CD4-positive, alpha-beta T cell treated with Interleukin-15 for 4 hours (primary cell): ENCODE data around the gene TANGO2.
A peak's percentile ranks its signal among the peaks of the same experiment; 100 is the strongest.

Experiments
- DNase-seq: peaks from one replicate; pipeline ENCODE4 v3.0.0-alpha.2; 2020; ENCODE audit warnings: low spot score

The TANGO2 gene

GRCh38 chr22:20012741-20013331 is 8.1 kb upstream of the TANGO2 start:
- no peak for DNase-seq

DNA sequence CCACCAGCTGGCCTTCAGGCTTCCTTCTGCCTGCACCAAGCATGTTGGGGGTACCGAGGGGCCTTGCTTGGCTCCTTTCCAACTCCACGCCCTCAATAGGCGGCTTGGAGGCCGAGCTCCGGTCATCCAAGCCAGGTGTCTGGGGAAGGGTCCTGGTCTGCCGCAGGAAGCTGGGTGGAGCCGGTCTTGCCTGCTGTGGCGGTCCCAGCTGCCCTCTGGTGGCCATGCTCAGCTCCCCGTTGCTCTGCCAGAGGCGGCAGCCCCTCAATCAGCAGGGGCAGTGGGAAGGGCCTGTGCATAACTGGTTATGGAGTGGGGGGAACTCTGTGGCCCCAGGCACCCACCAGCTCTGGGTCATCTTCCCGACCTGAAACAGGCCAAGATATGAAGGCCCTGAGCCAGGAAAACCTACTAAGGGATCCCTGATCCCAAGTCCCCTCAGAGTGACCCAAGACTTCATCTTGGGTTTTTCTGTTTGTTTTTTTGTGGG is 7.5 kb upstream of the TANGO2 start:
- peak; percentile 16 for DNase-seq

DNA sequence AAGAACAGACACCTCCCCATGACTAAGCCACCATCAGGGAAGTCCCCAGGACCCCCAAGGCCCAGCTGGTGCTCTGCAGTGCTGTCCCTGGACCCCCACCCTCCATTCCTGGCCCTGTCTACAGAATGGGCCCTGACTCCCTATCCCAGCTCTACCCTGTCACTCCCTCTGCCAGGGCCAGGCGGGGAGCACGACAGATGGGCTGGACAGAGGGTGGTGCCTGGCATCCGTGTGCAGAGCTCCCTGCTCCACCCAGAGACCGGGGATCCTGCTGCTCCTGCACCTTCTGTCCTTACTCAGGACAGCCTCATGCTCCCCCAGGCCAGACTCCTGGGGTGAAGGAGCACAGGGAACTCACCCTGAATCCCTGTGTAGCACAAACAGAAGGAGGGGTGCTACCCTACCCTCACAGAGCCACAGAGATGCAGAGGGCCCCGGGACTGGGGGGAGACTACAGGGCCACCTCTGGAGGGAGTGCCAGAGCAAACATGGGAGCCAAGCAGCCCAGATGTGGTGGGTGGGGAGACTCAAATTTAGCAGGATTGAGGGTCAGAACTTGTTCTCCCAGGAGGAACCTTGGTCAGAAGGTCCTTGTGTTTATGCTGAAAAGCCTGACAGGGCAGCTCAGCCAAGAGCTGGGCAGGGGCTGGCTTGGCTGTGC is 6.3 kb upstream of the TANGO2 start:
- no peak for DNase-seq

DNA sequence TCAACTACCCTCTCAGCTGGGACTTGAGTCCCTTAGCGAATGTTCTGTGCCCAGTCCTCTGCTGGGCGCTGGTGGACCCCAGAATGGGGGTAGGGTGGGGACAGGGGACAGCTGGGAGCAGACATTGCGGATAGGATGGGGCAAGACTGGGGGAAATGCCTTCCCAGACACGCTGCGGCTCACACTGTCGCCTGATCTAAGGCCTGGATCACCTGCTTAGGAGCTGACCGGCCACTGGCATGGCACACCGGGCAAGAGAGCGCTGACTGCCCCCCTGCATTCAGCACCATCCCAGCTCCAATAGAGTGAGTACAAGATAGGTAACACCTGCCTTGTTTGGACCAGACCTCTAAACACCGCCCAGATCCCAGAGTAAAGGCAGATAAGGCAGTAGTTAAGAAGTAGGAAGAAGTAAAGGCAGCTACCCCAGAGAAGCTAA is 5.7 kb upstream of the TANGO2 start:
- no peak for DNase-seq

DNA sequence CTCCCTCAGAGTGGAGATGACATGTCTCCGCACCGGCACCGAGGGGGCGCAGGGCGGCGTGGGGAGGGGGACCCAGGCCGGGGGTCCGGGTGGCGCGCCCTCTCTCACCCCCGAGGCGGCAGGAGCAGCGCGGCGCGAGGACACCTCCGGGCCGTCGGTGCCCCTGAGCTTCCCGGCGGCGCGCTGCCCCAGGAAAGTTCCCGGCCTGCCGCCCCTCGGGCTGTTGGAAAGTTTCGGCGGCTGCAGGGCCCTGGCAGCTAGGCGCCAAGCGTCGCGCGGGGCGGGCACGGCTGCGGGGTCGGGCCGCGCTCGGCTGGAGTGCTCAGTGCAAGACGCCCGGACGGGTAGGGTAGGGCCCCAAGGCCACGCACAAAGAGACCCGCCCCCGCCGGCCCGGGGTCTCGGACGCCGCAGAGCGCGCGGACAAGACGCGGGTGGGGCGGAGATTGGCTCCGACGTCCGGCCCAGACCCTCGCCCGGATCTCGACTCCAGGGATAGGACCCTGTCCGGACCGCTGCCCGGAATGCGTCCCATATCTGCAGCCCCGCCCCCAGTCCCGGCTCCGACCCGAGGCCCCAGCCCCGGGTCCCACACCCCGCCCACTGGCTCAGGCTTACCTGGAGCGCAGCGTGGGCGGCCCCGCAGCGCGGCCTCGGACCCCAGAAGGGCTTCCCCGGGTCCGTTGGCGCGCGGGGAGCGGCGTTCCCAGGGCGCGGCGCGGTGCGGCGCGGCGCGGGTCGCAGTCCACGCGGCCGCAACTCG is 4.8 kb upstream of the TANGO2 start:
- DNase-seq: peak; percentile 2

- DNase-seq: peak; percentile 93
Measured at GRCh38 chr22:20016734-20017621, 3.9 kb upstream of the TANGO2 start, which contains the start of gene ARVCF. Gene ARVCF, minus strand, starts transcription at chr22:20016823. Its CDS starts 26,029 bp downstream, at chr22:19990794.

- DNase-seq: no peak
Measured at GRCh38 chr22:20017622-20017958, 3.3 kb upstream of the TANGO2 start.

- DNase-seq: no peak
Measured at GRCh38 chr22:20018001-20018400, 2.9 kb upstream of the TANGO2 start.

- no peak for DNase-seq
Measured at GRCh38 chr22:20019661-20020532, 1.0 kb upstream of the TANGO2 start.

GRCh38 chr22:20021196-20022181 is 579 bp downstream of the TANGO2 start:
- DNase-seq: no peak

DNA sequence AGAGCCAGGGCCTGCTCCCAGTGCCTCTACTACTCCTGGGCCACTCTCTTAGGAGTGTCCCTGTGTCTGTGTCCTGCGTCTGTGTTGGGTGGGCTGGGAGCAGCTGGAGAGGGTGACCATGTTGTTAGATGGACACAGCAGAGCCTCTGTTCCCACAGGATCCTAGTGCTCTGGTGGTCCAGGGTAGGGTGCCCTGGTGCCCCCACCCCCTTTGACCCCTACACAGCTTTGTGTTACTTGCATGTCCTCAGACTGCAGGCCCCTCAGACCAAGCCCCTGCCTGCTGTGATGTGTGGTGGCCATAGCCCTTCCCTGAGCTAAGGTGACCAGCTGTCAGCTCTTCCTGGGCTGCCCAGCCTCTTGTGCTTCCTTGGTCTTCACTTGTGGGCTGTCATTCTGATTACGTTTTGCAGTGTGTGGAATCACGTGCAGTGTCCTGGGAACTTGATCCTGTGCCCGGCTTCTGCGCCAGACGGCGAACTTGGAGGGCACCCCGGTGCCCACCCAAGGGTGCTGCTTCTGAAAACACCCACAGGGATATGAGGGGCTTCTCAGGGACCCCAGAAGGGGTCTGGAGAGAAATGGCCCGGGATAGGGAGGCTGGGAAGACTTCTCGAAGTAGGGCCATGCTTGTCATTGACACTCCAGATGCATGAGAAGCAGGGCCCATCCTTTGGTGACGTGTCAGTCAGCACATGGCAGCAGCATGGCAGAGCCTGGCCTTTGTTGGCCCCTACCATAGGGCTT is 1.5 kb downstream of the TANGO2 start:
- DNase-seq: no peak

DNA sequence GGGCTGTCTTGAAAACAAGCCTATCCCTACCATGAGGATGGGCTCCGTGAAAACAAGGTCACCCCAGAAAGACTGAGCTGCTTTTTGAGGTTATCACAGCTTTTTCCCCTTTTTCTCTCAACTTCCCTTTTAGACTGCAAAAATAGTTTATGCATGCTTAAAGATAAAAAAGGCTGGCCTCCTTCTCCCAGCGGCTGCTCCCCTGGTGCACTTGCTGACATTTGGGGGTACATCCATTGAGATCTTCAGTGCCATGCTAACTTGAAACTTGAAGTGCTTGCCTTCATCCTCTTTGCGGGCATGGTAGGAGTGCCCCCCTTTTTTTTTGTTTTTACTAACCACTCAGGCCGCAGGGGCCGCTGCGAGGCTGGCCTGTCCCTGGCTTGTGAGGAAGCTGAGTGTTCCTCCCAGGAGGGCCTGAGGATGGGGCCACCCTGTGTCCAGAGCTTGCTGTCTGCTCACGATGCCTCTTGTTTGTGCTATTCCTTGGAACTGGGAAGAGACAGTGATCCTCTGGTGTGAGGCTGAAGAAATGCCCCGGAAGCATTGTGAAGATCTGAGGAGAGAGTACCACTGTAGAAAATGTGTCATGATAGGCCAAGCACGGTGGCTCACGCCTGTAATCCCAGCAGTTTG is 2.2 kb downstream of the TANGO2 start:
- DNase-seq: no peak

GRCh38 chr22:20024225-20024624 is 3.3 kb downstream of the TANGO2 start:
- DNase-seq: no peak

DNA sequence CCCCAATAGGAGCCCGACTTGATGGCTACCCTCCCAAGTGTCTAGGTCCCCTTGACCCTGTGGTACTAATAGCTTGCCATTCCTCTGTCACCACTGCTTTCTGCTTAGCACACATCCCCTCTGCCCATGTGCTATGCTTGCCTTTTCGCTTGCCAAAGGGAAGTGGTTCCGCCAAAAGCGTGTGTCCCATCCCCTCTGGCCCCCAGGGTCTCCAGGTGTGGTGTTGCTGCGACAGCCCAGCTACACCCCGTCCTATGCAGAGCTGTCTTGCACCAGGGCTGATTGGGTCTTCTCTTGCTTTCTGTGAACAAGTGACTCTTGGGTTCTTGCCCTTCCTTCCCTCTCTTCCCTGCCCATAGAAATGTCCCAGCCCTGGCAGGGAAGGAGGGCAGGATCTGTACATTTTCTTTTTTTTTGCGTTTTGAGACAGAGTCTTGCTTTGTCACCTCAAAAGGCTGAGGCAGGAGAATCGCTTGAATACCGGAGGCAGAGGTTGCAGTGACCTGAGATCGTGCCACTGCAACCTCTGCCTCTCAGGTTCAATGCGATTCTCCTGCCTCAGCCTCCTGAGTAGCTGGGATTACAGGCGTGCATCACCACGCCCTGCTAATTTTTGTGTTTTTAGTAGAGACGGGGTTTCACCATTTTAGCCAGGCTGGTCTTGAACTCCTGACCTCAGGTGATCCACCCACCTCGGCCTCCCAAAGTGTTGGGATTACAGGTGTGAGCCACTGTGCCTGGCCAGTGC is 3.9 kb downstream of the TANGO2 start:
- DNase-seq: no peak

- no peak for DNase-seq
Measured at GRCh38 chr22:20025401-20026203, 4.7 kb downstream of the TANGO2 start.

GRCh38 chr22:20026204-20026908 is 5.4 kb downstream of the TANGO2 start:
- no peak for DNase-seq
